ENCODE measurements around the gene SLC8A1. TPM values are rescaled to one million over a fixed set of nuclear protein-coding genes. Genes with fewer than 3 reads are reported as not detected.
"Not testable (repeated sequence)": the region's sequence is repeated elsewhere in the genome, so short reads cannot be mapped to it uniquely, and the experiment has no call there.

SLC8A1 gene
- total RNA-seq, 2 donors from 2014 or later, result 0.66 to 7.8 TPM

DNA sequence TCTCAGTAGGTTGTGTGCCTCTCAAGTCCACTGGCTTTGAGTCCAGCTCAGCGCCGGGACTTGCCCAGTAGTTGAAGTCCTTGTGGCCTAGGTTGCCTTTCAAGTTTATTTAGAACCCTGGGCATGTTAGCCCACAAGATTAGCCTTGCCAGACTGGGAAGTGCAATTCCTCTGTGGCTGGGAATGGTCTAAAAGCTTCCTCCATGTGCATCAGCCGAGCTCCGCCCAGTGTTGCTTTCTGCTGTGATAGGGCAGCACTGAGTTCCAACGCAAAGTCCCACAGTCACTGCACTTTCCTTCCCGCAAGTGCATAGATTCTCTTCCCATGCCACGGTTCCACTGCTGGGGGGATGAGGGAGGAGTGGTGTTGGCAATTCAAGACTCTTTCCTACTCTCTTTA lies 364.0 kb downstream of the SLC8A1 start:
- 76 to 90% methylated on average over 7 of the region's 7 CpGs for WGBS, 2 donors
- Histone ChIP-seq H3K4me3 (no peak overlapping the region), H3K27ac (no peak overlapping the region), H3K36me3 (replicated peaks in 1 of 2; ENCODE audit: insufficient read depth in 1 of 2, low read depth in 2 of 2) (no peaks in the 10 kb centered on the region), H3K27me3 (no peaks in the 10 kb centered on the region), H3K9me3 (no peaks in the 10 kb centered on the region), H3K4me1 (no peaks in the 10 kb centered on the region)
- intact Hi-C loops (cut with DNase I), result no loop called here
- ATAC-seq (no peak), DNase-seq (no peak)
- TF ChIP-seq, protein P1, sequence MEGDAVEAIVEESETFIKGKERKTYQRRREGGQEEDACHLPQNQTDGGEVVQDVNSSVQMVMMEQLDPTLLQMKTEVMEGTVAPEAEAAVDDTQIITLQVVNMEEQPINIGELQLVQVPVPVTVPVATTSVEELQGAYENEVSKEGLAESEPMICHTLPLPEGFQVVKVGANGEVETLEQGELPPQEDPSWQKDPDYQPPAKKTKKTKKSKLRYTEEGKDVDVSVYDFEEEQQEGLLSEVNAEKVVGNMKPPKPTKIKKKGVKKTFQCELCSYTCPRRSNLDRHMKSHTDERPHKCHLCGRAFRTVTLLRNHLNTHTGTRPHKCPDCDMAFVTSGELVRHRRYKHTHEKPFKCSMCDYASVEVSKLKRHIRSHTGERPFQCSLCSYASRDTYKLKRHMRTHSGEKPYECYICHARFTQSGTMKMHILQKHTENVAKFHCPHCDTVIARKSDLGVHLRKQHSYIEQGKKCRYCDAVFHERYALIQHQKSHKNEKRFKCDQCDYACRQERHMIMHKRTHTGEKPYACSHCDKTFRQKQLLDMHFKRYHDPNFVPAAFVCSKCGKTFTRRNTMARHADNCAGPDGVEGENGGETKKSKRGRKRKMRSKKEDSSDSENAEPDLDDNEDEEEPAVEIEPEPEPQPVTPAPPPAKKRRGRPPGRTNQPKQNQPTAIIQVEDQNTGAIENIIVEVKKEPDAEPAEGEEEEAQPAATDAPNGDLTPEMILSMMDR (IDR thresholded peaks at IDR 0.05), result no peak
- TF ChIP-seq POLR2A (IDR thresholded peaks at IDR 0.05), result no peak

- no peak overlapping the region for H3K27ac ChIP-seq
- DNase-seq (peak in 2 of 4 donors; percentile 6 to 8), ATAC-seq (no peak)
- intact Hi-C loops (cut with DNase I), result no loop called here
- H3K36me3 ChIP-seq (replicated peaks in 1 of 2; ENCODE audit: insufficient read depth in 1 of 2, low read depth in 2 of 2), result no peaks in the 10 kb centered on the region
- H3K27me3 ChIP-seq, result no peaks in the 10 kb centered on the region
- TF ChIP-seq, protein P1 (IDR thresholded peaks at IDR 0.05), result no peak
- no peak for TF ChIP-seq POLR2A (IDR thresholded peaks at IDR 0.05)
- H3K9me3 ChIP-seq, result no peaks in the 10 kb centered on the region
- H3K4me3 ChIP-seq, result no peak overlapping the region
- no peaks in the 10 kb centered on the region for H3K4me1 ChIP-seq
- WGBS, 2 donors, result 62 to 64% methylated on average over 4 to 5 of the region's 5 CpGs
Observed at GRCh38 chr2:40087434-40087833, 364.5 kb downstream of the SLC8A1 start.

GRCh38 chr2:40085786-40086185 lies 366.1 kb downstream of the SLC8A1 start:
- 82 to 91% methylated on average over 2 of the region's 2 CpGs for WGBS, 2 donors
- H3K27me3 ChIP-seq, result no peaks in the 10 kb centered on the region
- H3K27ac ChIP-seq, result no peak overlapping the region
- no peaks in the 10 kb centered on the region for H3K36me3 ChIP-seq (replicated peaks in 1 of 2; ENCODE audit: insufficient read depth in 1 of 2, low read depth in 2 of 2)
- H3K9me3 ChIP-seq, result no peaks in the 10 kb centered on the region
- DNase-seq (no peak), ATAC-seq (no peak)
- no peak for TF ChIP-seq POLR2A (IDR thresholded peaks at IDR 0.05)
- TF ChIP-seq, protein P1 (IDR thresholded peaks at IDR 0.05), result no peak
- H3K4me1 ChIP-seq, result no peaks in the 10 kb centered on the region
- intact Hi-C loops (cut with DNase I), result no loop called here
- H3K4me3 ChIP-seq, result no peak overlapping the region

DNA sequence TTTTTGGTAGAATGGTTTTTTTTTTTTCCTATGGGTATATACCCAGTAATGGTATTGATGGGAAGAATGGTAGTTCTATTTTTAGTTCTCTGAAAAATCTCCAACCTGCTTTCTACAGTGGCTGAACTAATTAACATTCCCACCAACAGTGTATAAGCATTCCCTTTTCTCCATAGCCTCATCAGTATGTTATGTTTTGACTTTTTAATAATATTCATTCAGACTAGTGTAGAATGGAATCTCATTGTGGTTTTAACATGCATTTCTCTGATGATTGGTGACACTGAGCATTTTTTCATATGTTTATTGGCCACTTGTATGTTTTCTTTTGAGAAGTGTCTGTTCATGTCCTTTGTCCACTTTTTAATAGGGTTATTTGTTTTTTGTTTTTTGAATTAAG lies 378.6 kb downstream of the SLC8A1 start:
- H3K27me3 ChIP-seq; H3K27ac ChIP-seq; ATAC-seq; H3K36me3 ChIP-seq (replicated peaks in 1 of 2; ENCODE audit: insufficient read depth in 1 of 2, low read depth in 2 of 2); H3K4me1 ChIP-seq; H3K9me3 ChIP-seq; H3K4me3 ChIP-seq; DNase-seq; intact Hi-C loops (cut with DNase I): not testable (repeated sequence)

GRCh38 chr2:40072442-40073232 lies 379.3 kb downstream of the SLC8A1 start:
- intact Hi-C loops (cut with DNase I), result no loop called here
- no peak for ATAC-seq
- Histone ChIP-seq H3K27ac (no peak overlapping the region), H3K4me1 (no peaks in the 10 kb centered on the region), H3K36me3 (replicated peaks in 1 of 2; ENCODE audit: insufficient read depth in 1 of 2, low read depth in 2 of 2) (no peaks in the 10 kb centered on the region), H3K4me3 (no peak overlapping the region), H3K27me3 (no peaks in the 10 kb centered on the region), H3K9me3 (no peaks in the 10 kb centered on the region)
- no peak for TF ChIP-seq POLR2A (IDR thresholded peaks at IDR 0.05)
- TF ChIP-seq, protein P1 (IDR thresholded peaks at IDR 0.05), result no peak
- DNase-seq, result no peak
- 69 to 75% methylated on average over 10 to 12 of the region's 12 CpGs for WGBS, 2 donors
